HCT116 (cell line): ENCODE results near the gene THOP1.

Source experiments
- CEBPB ChIP-seq: IDR thresholded peaks from 2 replicates; pipeline ENCODE4 v1.6.1; 2012; ENCODE audit warnings: low read depth
- ELF1 ChIP-seq: IDR thresholded peaks from 2 replicates; pipeline ENCODE4 v1.6.1; 2012; ENCODE audit warnings: low read depth, borderline replicate concordance
- EZH2 ChIP-seq: fragments of 200-600 bp; sonication (generic); IDR thresholded peaks from 2 replicates; pipeline ENCODE4 v1.6.1; 2017; ENCODE audit warnings: antibody characterized with exemption, mixed run types
- POLR2A ChIP-seq: IDR thresholded peaks from 2 replicates; pipeline ENCODE4 v1.7.0; 2011; ENCODE audit warnings: borderline replicate concordance; ENCODE audit not compliant: insufficient read depth, insufficient read length; ENCODE audit errors: extremely low read depth
- POLR2AphosphoS5 ChIP-seq: IDR thresholded peaks from 2 replicates; pipeline ENCODE4 v1.6.1; 2011; ENCODE audit warnings: mild to moderate bottlenecking, low read depth, low read length, moderate library complexity
- RAD21 ChIP-seq: IDR thresholded peaks from 2 replicates; pipeline ENCODE4 v1.6.1; 2012; ENCODE audit warnings: low read depth, mild to moderate bottlenecking
- SP1 ChIP-seq: IDR thresholded peaks from 2 replicates; pipeline ENCODE4 v1.6.1; 2012; ENCODE audit warnings: low read depth
- TCF7L2 ChIP-seq: IDR thresholded peaks from 2 replicates; pipeline ENCODE4 v1.7.0; 2011; ENCODE audit warnings: borderline replicate concordance, inconsistent platforms; ENCODE audit not compliant: insufficient read depth, insufficient read length; ENCODE audit errors: extremely low read depth
- ZFX ChIP-seq: fragments of 450-650 bp; IDR thresholded peaks from 2 replicates; pipeline ENCODE4 v1.6.1; 2017
- TF ChIP-seq, protein P1 (sequence below), 3 experiments: fragments of 200-600 bp in 1 of 3; sonication (generic) in 1 of 3; IDR thresholded peaks in 2 of 3; conservative IDR thresholded peaks in 1 of 3; 2 replicates each; pipeline ENCODE4 v1.5.1; 2012 to 2017; ENCODE audit warnings: low read depth in 2 of 3, low read length in 2 of 3, antibody characterized with exemption in 1 of 3, borderline replicate concordance in 1 of 3, control low read depth in 1 of 3, mild to moderate bottlenecking in 1 of 3, mixed read lengths in 1 of 3, mixed run types in 1 of 3, moderate library complexity in 1 of 3; ENCODE audit not compliant: insufficient read depth in 1 of 3
- TF ChIP-seq, protein P2 (sequence below): IDR thresholded peaks from 2 replicates; pipeline ENCODE4 v1.6.1; 2012
- TF ChIP-seq, protein P3 (sequence below): IDR thresholded peaks from 2 replicates; pipeline ENCODE4 v1.6.1; 2011; ENCODE audit warnings: mild to moderate bottlenecking, low read length, moderate library complexity; ENCODE audit not compliant: insufficient replicate concordance; ENCODE audit errors: extremely low read depth

DNA sequence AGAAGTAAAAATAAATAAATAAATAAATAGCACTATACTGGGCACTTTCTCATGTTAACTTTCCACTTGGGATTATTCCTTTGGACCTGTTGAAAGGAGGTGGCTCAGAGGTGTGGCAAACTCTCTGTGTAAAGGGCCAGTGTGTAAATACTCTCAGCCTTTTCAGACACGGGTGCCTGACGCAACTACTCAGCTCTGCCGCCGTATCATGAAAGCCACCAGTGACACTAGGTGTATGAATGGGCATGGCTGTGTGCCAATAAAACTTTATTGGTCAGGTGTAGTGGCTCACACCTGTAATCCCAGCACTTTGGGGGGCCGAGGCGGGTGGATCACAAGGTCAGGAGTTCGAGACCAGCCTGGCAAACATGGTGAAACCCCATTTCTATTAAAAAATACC is 25.3 kb upstream of the THOP1 start:
- TF ChIP-seq, protein P1, sequence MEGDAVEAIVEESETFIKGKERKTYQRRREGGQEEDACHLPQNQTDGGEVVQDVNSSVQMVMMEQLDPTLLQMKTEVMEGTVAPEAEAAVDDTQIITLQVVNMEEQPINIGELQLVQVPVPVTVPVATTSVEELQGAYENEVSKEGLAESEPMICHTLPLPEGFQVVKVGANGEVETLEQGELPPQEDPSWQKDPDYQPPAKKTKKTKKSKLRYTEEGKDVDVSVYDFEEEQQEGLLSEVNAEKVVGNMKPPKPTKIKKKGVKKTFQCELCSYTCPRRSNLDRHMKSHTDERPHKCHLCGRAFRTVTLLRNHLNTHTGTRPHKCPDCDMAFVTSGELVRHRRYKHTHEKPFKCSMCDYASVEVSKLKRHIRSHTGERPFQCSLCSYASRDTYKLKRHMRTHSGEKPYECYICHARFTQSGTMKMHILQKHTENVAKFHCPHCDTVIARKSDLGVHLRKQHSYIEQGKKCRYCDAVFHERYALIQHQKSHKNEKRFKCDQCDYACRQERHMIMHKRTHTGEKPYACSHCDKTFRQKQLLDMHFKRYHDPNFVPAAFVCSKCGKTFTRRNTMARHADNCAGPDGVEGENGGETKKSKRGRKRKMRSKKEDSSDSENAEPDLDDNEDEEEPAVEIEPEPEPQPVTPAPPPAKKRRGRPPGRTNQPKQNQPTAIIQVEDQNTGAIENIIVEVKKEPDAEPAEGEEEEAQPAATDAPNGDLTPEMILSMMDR (IDR thresholded peaks at IDR 0.05 in 2 of 3, conservative IDR thresholded peaks at IDR 0.05 in 1 of 3; ENCODE audit: borderline replicate concordance in 1 of 3, insufficient read depth in 1 of 3, low read depth in 2 of 3, low read length in 2 of 3): no peak
- TF ChIP-seq ELF1 (no peak), POLR2AphosphoS5 (no peak), POLR2A (no peak), RAD21 (no peak), SP1 (no peak), TCF7L2 (no peak), ZFX (no peak), CEBPB (no peak), EZH2 (no peak)
- TF ChIP-seq, protein P2, sequence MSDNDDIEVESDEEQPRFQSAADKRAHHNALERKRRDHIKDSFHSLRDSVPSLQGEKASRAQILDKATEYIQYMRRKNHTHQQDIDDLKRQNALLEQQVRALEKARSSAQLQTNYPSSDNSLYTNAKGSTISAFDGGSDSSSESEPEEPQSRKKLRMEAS: no peak
- TF ChIP-seq, protein P3, sequence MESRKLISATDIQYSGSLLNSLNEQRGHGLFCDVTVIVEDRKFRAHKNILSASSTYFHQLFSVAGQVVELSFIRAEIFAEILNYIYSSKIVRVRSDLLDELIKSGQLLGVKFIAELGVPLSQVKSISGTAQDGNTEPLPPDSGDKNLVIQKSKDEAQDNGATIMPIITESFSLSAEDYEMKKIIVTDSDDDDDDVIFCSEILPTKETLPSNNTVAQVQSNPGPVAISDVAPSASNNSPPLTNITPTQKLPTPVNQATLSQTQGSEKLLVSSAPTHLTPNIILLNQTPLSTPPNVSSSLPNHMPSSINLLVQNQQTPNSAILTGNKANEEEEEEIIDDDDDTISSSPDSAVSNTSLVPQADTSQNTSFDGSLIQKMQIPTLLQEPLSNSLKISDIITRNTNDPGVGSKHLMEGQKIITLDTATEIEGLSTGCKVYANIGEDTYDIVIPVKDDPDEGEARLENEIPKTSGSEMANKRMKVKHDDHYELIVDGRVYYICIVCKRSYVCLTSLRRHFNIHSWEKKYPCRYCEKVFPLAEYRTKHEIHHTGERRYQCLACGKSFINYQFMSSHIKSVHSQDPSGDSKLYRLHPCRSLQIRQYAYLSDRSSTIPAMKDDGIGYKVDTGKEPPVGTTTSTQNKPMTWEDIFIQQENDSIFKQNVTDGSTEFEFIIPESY: no peak
